GM18858 (cell line): ENCODE data around the gene HES5.

Experiments used
- ATAC-seq: cut with Tn5 transposase; IDR thresholded peaks from one replicate; pipeline ENCODE4 v1.9.1; 2021; ENCODE audit not compliant: unreplicated experiment

Gene HES5

GRCh38 chr1:2483026-2483425 is 47.0 kb downstream of the HES5 start:
- ATAC-seq: no peak

- no peak for ATAC-seq
These were observed 47.5 kb downstream of the HES5 start for GRCh38 chr1:2482588-2482987.

- ATAC-seq: no peak
These were observed 48.2 kb downstream of the HES5 start for GRCh38 chr1:2481885-2482284.

- ATAC-seq: no peak
These were observed 49.1 kb downstream of the HES5 start for GRCh38 chr1:2480986-2481364.

- ATAC-seq: no peak
These were observed 49.7 kb downstream of the HES5 start for GRCh38 chr1:2480236-2480985.

GRCh38 chr1:2479618-2480017 is 50.4 kb downstream of the HES5 start:
- ATAC-seq: no peak

GRCh38 chr1:2479186-2479585 is 50.9 kb downstream of the HES5 start:
- no peak for ATAC-seq
